ENCODE data around the gene TFCP2. TPM values are rescaled to one million over a fixed set of nuclear protein-coding genes. Genes with fewer than 3 reads are reported as not detected.

Gene TFCP2
- total RNA-seq, 5 donors from 2014 or later (not counting 1 experiment from before 2014, with no cell fraction given) = 26.8 to 31.8 (median 30.0) TPM

GRCh38 chr12:51108136-51108535 lies 64.8 kb downstream of the TFCP2 start:
- H3K4me1 ChIP-seq (ENCODE audit: control insufficient read depth in 1 of 2, extremely low read depth in 1 of 2, insufficient read depth in 2 of 2, low read length in 2 of 2) = no peaks in the 10 kb centered on the region
- H3K27me3 ChIP-seq (replicated peaks in 1 of 2; ENCODE audit: control insufficient read depth in 2 of 2, extremely low read depth in 1 of 2, insufficient read depth in 2 of 2, low read length in 1 of 2) = no peaks in the 10 kb centered on the region
- H3K9me3 ChIP-seq = no peaks in the 10 kb centered on the region
- H3K27ac ChIP-seq (ENCODE audit: low read length) = no peak overlapping the region
- H3K4me3 Mint-ChIP-seq = no peak overlapping the region
- H3K27ac Mint-ChIP-seq = no peak overlapping the region
- DNase-seq = no peak
- H3K4me3 ChIP-seq (ENCODE audit: control insufficient read depth in 1 of 2, extremely low read depth in 1 of 2, low read length in 1 of 2) = no peak overlapping the region
- H3K36me3 Mint-ChIP-seq = peaks cover 49% of the 10 kb centered on the region
- WGBS (ENCODE audit: insufficient coverage) = 100% methylated on average over 2 of the region's 4 CpGs
- no peaks in the 10 kb centered on the region for H3K27me3 Mint-ChIP-seq
- ChIA-PET POLR2A (no interaction called here), CTCF (interaction anchor here in 1 of 2 donors (1.0 kb wide), 1 partner anchor 120 kb away, joined by 4 read pairs; no protein-coding TSS in a partner anchor)
- no peaks in the 10 kb centered on the region for H3K4me1 Mint-ChIP-seq
- H3K9me3 Mint-ChIP-seq = no peaks in the 10 kb centered on the region
- ATAC-seq (replicated peaks in 1 of 4) = no peak
- peaks cover 7 to 55% of the 10 kb centered on the region in 2 donors for H3K36me3 ChIP-seq (ENCODE audit: control insufficient read depth in 2 of 2, extremely low read depth in 1 of 2, insufficient read depth in 1 of 2, low read length in 1 of 2)

GRCh38 chr12:51103977-51104376 lies 69.0 kb downstream of the TFCP2 start:
- peaks cover 10 to 68% of the 10 kb centered on the region in 2 donors for H3K36me3 ChIP-seq (ENCODE audit: control insufficient read depth in 2 of 2, extremely low read depth in 1 of 2, insufficient read depth in 1 of 2, low read length in 1 of 2)
- CTCF ChIA-PET = no interaction called here
- no peaks in the 10 kb centered on the region for H3K4me1 Mint-ChIP-seq

GRCh38 chr12:51098611-51099010 lies 74.3 kb downstream of the TFCP2 start:
- Mint-ChIP-seq H3K27ac (no peak overlapping the region), H3K4me1 (no peaks in the 10 kb centered on the region), H3K27me3 (no peaks in the 10 kb centered on the region), H3K36me3 (peaks cover 60% of the 10 kb centered on the region), H3K4me3 (no peak overlapping the region), H3K9me3 (no peaks in the 10 kb centered on the region)
- DNase-seq = no peak
- Histone ChIP-seq H3K4me1 (ENCODE audit: control insufficient read depth in 1 of 2, extremely low read depth in 1 of 2, insufficient read depth in 2 of 2, low read length in 2 of 2) (no peaks in the 10 kb centered on the region), H3K4me3 (ENCODE audit: control insufficient read depth in 1 of 2, extremely low read depth in 1 of 2, low read length in 1 of 2) (no peak overlapping the region), H3K9me3 (no peaks in the 10 kb centered on the region), H3K27me3 (replicated peaks in 1 of 2; ENCODE audit: control insufficient read depth in 2 of 2, extremely low read depth in 1 of 2, insufficient read depth in 2 of 2, low read length in 1 of 2) (no peaks in the 10 kb centered on the region), H3K27ac (ENCODE audit: low read length) (no peak overlapping the region), H3K36me3 (ENCODE audit: control insufficient read depth in 2 of 2, extremely low read depth in 1 of 2, insufficient read depth in 1 of 2, low read length in 1 of 2) (peaks cover 11 to 72% of the 10 kb centered on the region in 2 donors)
- no peak for ATAC-seq (replicated peaks in 1 of 4)
- ChIA-PET POLR2A (no interaction called here), CTCF (interaction anchor here in 1 of 2 donors (0.6 kb wide), 1 partner anchor 53 kb away, joined by 4 read pairs; no protein-coding TSS in a partner anchor)
- 67% methylated on average over 1 of the region's 1 CpG for WGBS (ENCODE audit: insufficient coverage)

More at GRCh38 chr12:51103977-51104376, 69.0 kb downstream of the TFCP2 start:
- Histone ChIP-seq H3K27me3 (replicated peaks in 1 of 2; ENCODE audit: control insufficient read depth in 2 of 2, extremely low read depth in 1 of 2, insufficient read depth in 2 of 2, low read length in 1 of 2) (no peaks in the 10 kb centered on the region), H3K4me1 (ENCODE audit: control insufficient read depth in 1 of 2, extremely low read depth in 1 of 2, insufficient read depth in 2 of 2, low read length in 2 of 2) (no peaks in the 10 kb centered on the region), H3K4me3 (ENCODE audit: control insufficient read depth in 1 of 2, extremely low read depth in 1 of 2, low read length in 1 of 2) (no peak overlapping the region), H3K9me3 (no peaks in the 10 kb centered on the region), H3K27ac (ENCODE audit: low read length) (no peak overlapping the region)
- Mint-ChIP-seq H3K4me3 (no peak overlapping the region), H3K9me3 (no peaks in the 10 kb centered on the region), H3K27me3 (no peaks in the 10 kb centered on the region), H3K36me3 (peaks cover 60% of the 10 kb centered on the region), H3K27ac (no peak overlapping the region)
- POLR2A ChIA-PET = interaction anchor here in 1 of 2 donors (0.9 kb wide), 1 partner anchor 24 kb away, joined by 3 read pairs; no protein-coding TSS in a partner anchor
- DNase-seq (no peak), ATAC-seq (replicated peaks in 1 of 4) (no peak)

DNA sequence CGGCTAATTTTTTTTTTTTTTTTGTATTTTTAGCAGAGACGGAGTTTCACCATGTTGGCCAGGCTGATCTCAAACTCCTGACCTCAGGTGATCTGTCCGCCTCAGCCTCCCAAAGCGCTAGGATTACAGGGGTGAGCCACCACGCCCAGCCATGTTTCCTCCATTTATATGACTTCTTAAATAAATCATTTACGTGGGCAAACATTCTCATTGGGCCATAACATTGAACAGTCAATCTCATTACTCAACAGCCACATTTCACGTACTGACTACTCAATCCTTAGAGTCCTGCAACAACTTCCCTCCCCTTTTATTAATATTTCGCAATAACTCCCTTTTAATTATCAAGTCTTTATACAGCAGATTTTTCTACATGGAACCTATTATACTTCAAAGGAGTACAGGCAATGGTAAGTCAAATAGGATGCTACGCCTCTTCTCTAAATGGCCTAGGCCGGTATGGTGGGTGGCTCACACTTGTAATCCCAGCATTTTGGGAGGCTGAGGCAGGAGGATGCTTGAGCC lies 82.2 kb downstream of the TFCP2 start:
- CTCF ChIA-PET = no interaction called here
- DNase-seq (no peak), ATAC-seq (replicated peaks in 1 of 4) (no peak)
- peaks cover 14% of the 10 kb centered on the region for H3K36me3 Mint-ChIP-seq
- no peaks in the 10 kb centered on the region for H3K27me3 Mint-ChIP-seq
- Histone ChIP-seq H3K4me3 (ENCODE audit: control insufficient read depth in 1 of 2, extremely low read depth in 1 of 2, low read length in 1 of 2) (no peak overlapping the region), H3K9me3 (no peaks in the 10 kb centered on the region), H3K27ac (ENCODE audit: low read length) (no peak overlapping the region), H3K4me1 (ENCODE audit: control insufficient read depth in 1 of 2, extremely low read depth in 1 of 2, insufficient read depth in 2 of 2, low read length in 2 of 2) (no peaks in the 10 kb centered on the region), H3K27me3 (replicated peaks in 1 of 2; ENCODE audit: control insufficient read depth in 2 of 2, extremely low read depth in 1 of 2, insufficient read depth in 2 of 2, low read length in 1 of 2) (no peaks in the 10 kb centered on the region), H3K36me3 (ENCODE audit: control insufficient read depth in 2 of 2, extremely low read depth in 1 of 2, insufficient read depth in 1 of 2, low read length in 1 of 2) (peaks cover 5 to 15% of the 10 kb centered on the region in 2 donors)
- H3K4me1 Mint-ChIP-seq = peaks cover 0 to 5% (median 3%) of the 10 kb centered on the region in 3 donors
- H3K27ac Mint-ChIP-seq = no peak overlapping the region
- WGBS (ENCODE audit: insufficient coverage) = 98% methylated on average over 5 of the region's 10 CpGs
- H3K4me3 Mint-ChIP-seq = no peak overlapping the region
- POLR2A ChIA-PET = no interaction called here
- H3K9me3 Mint-ChIP-seq = no peaks in the 10 kb centered on the region

DNA sequence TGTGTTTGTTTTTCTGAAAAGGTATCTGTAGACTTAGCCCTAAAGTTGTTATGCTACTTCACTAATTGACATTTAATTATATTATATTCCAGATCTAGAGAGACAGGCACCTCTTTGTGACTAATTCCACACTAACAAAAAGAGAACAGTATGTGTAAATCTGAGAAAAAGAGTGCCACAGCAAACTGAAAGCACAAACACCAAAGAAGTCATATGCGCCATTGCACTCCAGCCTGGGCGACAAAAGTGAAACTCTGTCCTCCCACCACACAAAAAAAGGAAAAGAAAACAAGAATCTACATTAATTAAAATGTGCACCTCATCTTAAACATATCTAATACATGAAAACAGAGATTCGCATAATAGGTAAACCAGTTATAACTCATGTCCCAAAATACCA lies 85.1 kb downstream of the TFCP2 start:
- ATAC-seq (replicated peaks in 1 of 4) (no peak), DNase-seq (no peak)
- H3K4me1 ChIP-seq (ENCODE audit: control insufficient read depth in 1 of 2, extremely low read depth in 1 of 2, insufficient read depth in 2 of 2, low read length in 2 of 2) = peaks cover 0 to 8% of the 10 kb centered on the region in 2 experiments
- POLR2A ChIA-PET = no interaction called here
- H3K36me3 Mint-ChIP-seq = no peaks in the 10 kb centered on the region
- H3K9me3 ChIP-seq = no peaks in the 10 kb centered on the region
- no peaks in the 10 kb centered on the region for H3K27me3 Mint-ChIP-seq
- peak overlapping the region; percentile 20 to 77 for H3K27ac Mint-ChIP-seq
- no peaks in the 10 kb centered on the region for H3K27me3 ChIP-seq (replicated peaks in 1 of 2; ENCODE audit: control insufficient read depth in 2 of 2, extremely low read depth in 1 of 2, insufficient read depth in 2 of 2, low read length in 1 of 2)
- WGBS (ENCODE audit: insufficient coverage) = 20% methylated on average over 1 of the region's 3 CpGs
- H3K4me1 Mint-ChIP-seq = peaks cover 7 to 14% (median 10%) of the 10 kb centered on the region in 3 donors
- H3K27ac ChIP-seq (ENCODE audit: low read length) = no peak overlapping the region
- no peak overlapping the region for H3K4me3 ChIP-seq (ENCODE audit: control insufficient read depth in 1 of 2, extremely low read depth in 1 of 2, low read length in 1 of 2)
- no peaks in the 10 kb centered on the region for H3K9me3 Mint-ChIP-seq
- CTCF ChIA-PET = interaction anchor here in 1 of 2 donors (0.5 kb wide), 1 partner anchor 164 kb away, joined by 3 read pairs; no protein-coding TSS in a partner anchor
- no peak overlapping the region for H3K4me3 Mint-ChIP-seq
- H3K36me3 ChIP-seq (ENCODE audit: control insufficient read depth in 2 of 2, extremely low read depth in 1 of 2, insufficient read depth in 1 of 2, low read length in 1 of 2) = no peaks in the 10 kb centered on the region

GRCh38 chr12:51086933-51087332 lies 86.0 kb downstream of the TFCP2 start:
- no peaks in the 10 kb centered on the region for H3K27me3 ChIP-seq (replicated peaks in 1 of 2; ENCODE audit: control insufficient read depth in 2 of 2, extremely low read depth in 1 of 2, insufficient read depth in 2 of 2, low read length in 1 of 2)
- H3K27me3 Mint-ChIP-seq = no peaks in the 10 kb centered on the region
- H3K9me3 Mint-ChIP-seq = no peaks in the 10 kb centered on the region
- ATAC-seq (replicated peaks in 1 of 4) (no peak), DNase-seq (no peak)
- ChIA-PET POLR2A (no interaction called here), CTCF (no interaction called here)
- H3K4me3 Mint-ChIP-seq = no peak overlapping the region
- peaks cover 5 to 17% of the 10 kb centered on the region in 2 experiments for H3K4me1 ChIP-seq (ENCODE audit: control insufficient read depth in 1 of 2, extremely low read depth in 1 of 2, insufficient read depth in 2 of 2, low read length in 2 of 2)
- no peaks in the 10 kb centered on the region for H3K36me3 ChIP-seq (ENCODE audit: control insufficient read depth in 2 of 2, extremely low read depth in 1 of 2, insufficient read depth in 1 of 2, low read length in 1 of 2)
- no peaks in the 10 kb centered on the region for H3K9me3 ChIP-seq
- peaks cover 16 to 23% (median 19%) of the 10 kb centered on the region in 3 donors for H3K4me1 Mint-ChIP-seq
- H3K27ac Mint-ChIP-seq = no peak overlapping the region
- no peak overlapping the region for H3K27ac ChIP-seq (ENCODE audit: low read length)
- no peak overlapping the region for H3K4me3 ChIP-seq (ENCODE audit: control insufficient read depth in 1 of 2, extremely low read depth in 1 of 2, low read length in 1 of 2)
- H3K36me3 Mint-ChIP-seq = no peaks in the 10 kb centered on the region
- 100% methylated on average over 5 of the region's 10 CpGs for WGBS (ENCODE audit: insufficient coverage)
